GM23248 (cell line): ENCODE measurements around the gene COMMD7.

Source experiments
- EZH2 ChIP-seq: fragments of 200-600 bp; sonication (generic); IDR thresholded peaks from 2 replicates; pipeline ENCODE4 v1.6.1; 2018; ENCODE audit warnings: antibody characterized with exemption, mild to moderate bottlenecking; ENCODE audit not compliant: insufficient read depth, poor library complexity, severe bottlenecking
- EZH2phosphoT487 ChIP-seq: fragments of 200-600 bp; sonication (generic); IDR thresholded peaks from 2 replicates; pipeline ENCODE4 v1.6.1; 2018; ENCODE audit warnings: antibody characterized with exemption, moderate library complexity, mild to moderate bottlenecking, low read depth; ENCODE audit not compliant: insufficient read depth

GRCh38 chr20:32772046-32772445 lies 28.8 kb upstream of the COMMD7 start:
- TF ChIP-seq EZH2, result no peak
- TF ChIP-seq EZH2phosphoT487, result no peak
